ENCODE data around the gene RCAN3. TPM values are rescaled to one million over a fixed set of nuclear protein-coding genes. Genes with fewer than 3 reads are reported as not detected.

RCAN3 gene
- total RNA-seq, 1 experiment from 2014 or later, result 17.5 TPM

GRCh38 chr1:24536391-24536840, 33.8 kb downstream of the RCAN3 start:
- POLR2A ChIA-PET, result interaction anchor here (0.7 kb wide), 1 partner anchor 1526 kb away, joined by 3 read pairs; no protein-coding TSS in a partner anchor
- H3K27ac ChIP-seq (ENCODE audit: low read length), result peak overlapping the region; percentile 19
- no peak for DNase-seq (ENCODE audit: low read depth, low spot score)
- in situ Hi-C loops (cut with HindIII; ENCODE audit: low pct_unique_long_range_greater_than_20kb, low sequenced_read_pairs) (no loop called here), intact Hi-C loops (cut with micrococcal nuclease; ENCODE audit: unreplicated experiment) (no loop called here)
- CTCF ChIA-PET, result no interaction called here
- H3K9me3 ChIP-seq (ENCODE audit: control insufficient read depth, insufficient read depth, low read depth, low read length), result no peaks in the 10 kb centered on the region
- H3K4me3 ChIP-seq (ENCODE audit: low read depth in 2 of 2, low read length in 2 of 2), result no peak overlapping the region
- no TSS peak for BruUV-seq (replicated peaks)
- no peaks in the 10 kb centered on the region for H3K27me3 ChIP-seq (ENCODE audit: control insufficient read depth, insufficient read depth, low read length)
- H3K36me3 ChIP-seq (ENCODE audit: control insufficient read depth, insufficient read depth, low read length), result 0 out of 2 replicates have a peak, but pooled peaks cover 2% of the 10 kb centered on the region
- H3K4me1 ChIP-seq (ENCODE audit: control insufficient read depth, insufficient read depth, low read length), result peaks cover 39% of the 10 kb centered on the region
- ATAC-seq, result peak; percentile 50; the same call in 1 of the 2 replicates
- 0 out of 2 replicates have a peak, but pooled peaks have one; percentile 17 for TF ChIP-seq TCF7L2 (IDR thresholded peaks at IDR 0.05; ENCODE audit: low read depth, low read length)
- TF ChIP-seq, protein P1, sequence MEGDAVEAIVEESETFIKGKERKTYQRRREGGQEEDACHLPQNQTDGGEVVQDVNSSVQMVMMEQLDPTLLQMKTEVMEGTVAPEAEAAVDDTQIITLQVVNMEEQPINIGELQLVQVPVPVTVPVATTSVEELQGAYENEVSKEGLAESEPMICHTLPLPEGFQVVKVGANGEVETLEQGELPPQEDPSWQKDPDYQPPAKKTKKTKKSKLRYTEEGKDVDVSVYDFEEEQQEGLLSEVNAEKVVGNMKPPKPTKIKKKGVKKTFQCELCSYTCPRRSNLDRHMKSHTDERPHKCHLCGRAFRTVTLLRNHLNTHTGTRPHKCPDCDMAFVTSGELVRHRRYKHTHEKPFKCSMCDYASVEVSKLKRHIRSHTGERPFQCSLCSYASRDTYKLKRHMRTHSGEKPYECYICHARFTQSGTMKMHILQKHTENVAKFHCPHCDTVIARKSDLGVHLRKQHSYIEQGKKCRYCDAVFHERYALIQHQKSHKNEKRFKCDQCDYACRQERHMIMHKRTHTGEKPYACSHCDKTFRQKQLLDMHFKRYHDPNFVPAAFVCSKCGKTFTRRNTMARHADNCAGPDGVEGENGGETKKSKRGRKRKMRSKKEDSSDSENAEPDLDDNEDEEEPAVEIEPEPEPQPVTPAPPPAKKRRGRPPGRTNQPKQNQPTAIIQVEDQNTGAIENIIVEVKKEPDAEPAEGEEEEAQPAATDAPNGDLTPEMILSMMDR (IDR thresholded peaks at IDR 0.05), result no peak

GRCh38 chr1:24540051-24540905, 37.6 kb downstream of the RCAN3 start:
- POLR2A ChIA-PET, result interaction anchor here (0.6 to 0.7 kb wide), 2 partner anchors 91 to 123 kb away, joined by 4 read pairs; no protein-coding TSS in a partner anchor
- intact Hi-C loops (cut with micrococcal nuclease; ENCODE audit: unreplicated experiment), result loop anchor here (5.0 kb wide), 1 partner anchor 97 kb away; no protein-coding TSS in a partner anchor

More at GRCh38 chr1:24540051-24540905, 37.6 kb downstream of the RCAN3 start:
- DNase-seq (ENCODE audit: low read depth, low spot score) (no peak), ATAC-seq (no peak)
- CTCF ChIA-PET, result interaction anchor here (0.6 to 1.3 kb wide), 4 partner anchors 47 to 716 kb away, joined by 3 to 6 read pairs (median 3); no protein-coding TSS in a partner anchor
- Histone ChIP-seq H3K4me3 (ENCODE audit: low read depth in 2 of 2, low read length in 2 of 2) (peak overlapping the region in 1 of 2 experiments; percentile 24; a peak in 2 of 4 replicates), H3K9me3 (ENCODE audit: control insufficient read depth, insufficient read depth, low read depth, low read length) (no peaks in the 10 kb centered on the region), H3K36me3 (ENCODE audit: control insufficient read depth, insufficient read depth, low read length) (0 out of 2 replicates have a peak, but pooled peaks cover 2% of the 10 kb centered on the region), H3K4me1 (ENCODE audit: control insufficient read depth, insufficient read depth, low read length) (peaks cover 40% of the 10 kb centered on the region), H3K27ac (ENCODE audit: low read length) (peak overlapping the region; percentile 72), H3K27me3 (ENCODE audit: control insufficient read depth, insufficient read depth, low read length) (no peaks in the 10 kb centered on the region)
- TF ChIP-seq SIN3A (IDR thresholded peaks at IDR 0.05; ENCODE audit: borderline replicate concordance, insufficient read depth, low read depth, low read length), result no peak
- TF ChIP-seq, protein P1 (IDR thresholded peaks at IDR 0.05), result no peak
- TF ChIP-seq POLR2AphosphoS5 (IDR thresholded peaks at IDR 0.05; ENCODE audit: low read depth, low read length), result no peak
- TF ChIP-seq, protein P2, sequence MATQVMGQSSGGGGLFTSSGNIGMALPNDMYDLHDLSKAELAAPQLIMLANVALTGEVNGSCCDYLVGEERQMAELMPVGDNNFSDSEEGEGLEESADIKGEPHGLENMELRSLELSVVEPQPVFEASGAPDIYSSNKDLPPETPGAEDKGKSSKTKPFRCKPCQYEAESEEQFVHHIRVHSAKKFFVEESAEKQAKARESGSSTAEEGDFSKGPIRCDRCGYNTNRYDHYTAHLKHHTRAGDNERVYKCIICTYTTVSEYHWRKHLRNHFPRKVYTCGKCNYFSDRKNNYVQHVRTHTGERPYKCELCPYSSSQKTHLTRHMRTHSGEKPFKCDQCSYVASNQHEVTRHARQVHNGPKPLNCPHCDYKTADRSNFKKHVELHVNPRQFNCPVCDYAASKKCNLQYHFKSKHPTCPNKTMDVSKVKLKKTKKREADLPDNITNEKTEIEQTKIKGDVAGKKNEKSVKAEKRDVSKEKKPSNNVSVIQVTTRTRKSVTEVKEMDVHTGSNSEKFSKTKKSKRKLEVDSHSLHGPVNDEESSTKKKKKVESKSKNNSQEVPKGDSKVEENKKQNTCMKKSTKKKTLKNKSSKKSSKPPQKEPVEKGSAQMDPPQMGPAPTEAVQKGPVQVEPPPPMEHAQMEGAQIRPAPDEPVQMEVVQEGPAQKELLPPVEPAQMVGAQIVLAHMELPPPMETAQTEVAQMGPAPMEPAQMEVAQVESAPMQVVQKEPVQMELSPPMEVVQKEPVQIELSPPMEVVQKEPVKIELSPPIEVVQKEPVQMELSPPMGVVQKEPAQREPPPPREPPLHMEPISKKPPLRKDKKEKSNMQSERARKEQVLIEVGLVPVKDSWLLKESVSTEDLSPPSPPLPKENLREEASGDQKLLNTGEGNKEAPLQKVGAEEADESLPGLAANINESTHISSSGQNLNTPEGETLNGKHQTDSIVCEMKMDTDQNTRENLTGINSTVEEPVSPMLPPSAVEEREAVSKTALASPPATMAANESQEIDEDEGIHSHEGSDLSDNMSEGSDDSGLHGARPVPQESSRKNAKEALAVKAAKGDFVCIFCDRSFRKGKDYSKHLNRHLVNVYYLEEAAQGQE (IDR thresholded peaks at IDR 0.05; ENCODE audit: insufficient read depth in 1 of 2, low read depth in 2 of 2, low read length in 1 of 2), result no peak
- no peak for TF ChIP-seq TCF7L2 (IDR thresholded peaks at IDR 0.05; ENCODE audit: low read depth, low read length)
- no TSS peak for BruUV-seq (replicated peaks)
- in situ Hi-C loops (cut with HindIII; ENCODE audit: low pct_unique_long_range_greater_than_20kb, low sequenced_read_pairs), result no loop called here
